Measurements from ENCODE around the gene MLEC.

The MLEC gene

DNA sequence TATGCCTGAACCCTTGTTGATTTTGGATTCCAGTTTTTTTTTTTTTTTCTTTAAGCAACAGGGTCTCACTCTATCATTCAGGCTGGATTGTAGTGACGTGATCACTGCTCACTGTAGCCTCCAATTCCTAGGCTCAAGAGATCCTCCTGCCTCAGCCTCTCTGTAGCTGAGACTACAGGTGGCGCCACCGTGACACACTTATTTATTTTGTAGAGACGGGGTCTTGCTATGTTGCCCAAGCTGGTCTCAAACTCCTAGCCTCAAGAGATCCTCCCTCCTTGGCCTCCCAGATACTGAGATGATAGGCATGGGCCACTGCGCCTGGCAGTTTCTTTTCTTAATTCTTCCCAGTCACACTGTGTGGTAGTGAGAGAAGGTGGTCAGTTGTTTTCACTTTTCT lies 63.9 kb downstream of the MLEC start:
- DNase-seq: no peak

- DNase-seq: no peak
These were observed 64.4 kb downstream of the MLEC start for GRCh38 chr12:120751389-120751788.
